MM.1S (cell line): Measurements from ENCODE around the gene JADE1.

ENCODE experiments used
- EZH2 ChIP-seq: fragments of 300-600 bp; sonication (generic); optimal IDR thresholded peaks from 2 replicates; pipeline ENCODE3; 2017; ENCODE audit warnings: low read depth, mild to moderate bottlenecking, antibody characterized with exemption, low read length, mixed read lengths
- EZH2phosphoT487 ChIP-seq: fragments of 300-600 bp; sonication (generic); IDR thresholded peaks from 2 replicates; pipeline ENCODE4 v1.6.1; 2018; ENCODE audit warnings: antibody characterized with exemption, low read length
- TF ChIP-seq, protein P1 (sequence below): fragments of 300-600 bp; sonication (generic); IDR thresholded peaks from 2 replicates; pipeline ENCODE4 v1.5.1; 2016; ENCODE audit warnings: antibody characterized with exemption, low read length, mixed read lengths

DNA sequence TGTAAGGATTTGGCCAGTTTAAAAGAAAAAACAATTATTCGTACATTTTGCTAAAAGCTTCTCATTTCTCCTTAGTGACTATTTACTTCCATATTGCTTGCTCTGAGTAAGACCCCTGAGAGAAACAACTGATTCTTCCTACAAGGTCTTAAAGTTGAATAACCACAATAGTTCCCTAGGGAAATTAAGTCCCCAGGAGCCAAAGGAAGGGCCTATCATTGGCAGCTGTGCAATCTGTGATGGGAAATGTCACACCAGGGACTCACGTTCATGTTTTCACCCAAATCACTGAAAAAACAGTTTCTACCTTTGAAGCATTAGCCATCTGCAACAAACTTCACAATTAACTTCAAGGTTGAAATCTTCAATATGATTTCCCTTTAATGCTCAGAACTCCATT is 66.7 kb downstream of the JADE1 start:
- TF ChIP-seq EZH2 (no peak), EZH2phosphoT487 (no peak)
- TF ChIP-seq, protein P1, sequence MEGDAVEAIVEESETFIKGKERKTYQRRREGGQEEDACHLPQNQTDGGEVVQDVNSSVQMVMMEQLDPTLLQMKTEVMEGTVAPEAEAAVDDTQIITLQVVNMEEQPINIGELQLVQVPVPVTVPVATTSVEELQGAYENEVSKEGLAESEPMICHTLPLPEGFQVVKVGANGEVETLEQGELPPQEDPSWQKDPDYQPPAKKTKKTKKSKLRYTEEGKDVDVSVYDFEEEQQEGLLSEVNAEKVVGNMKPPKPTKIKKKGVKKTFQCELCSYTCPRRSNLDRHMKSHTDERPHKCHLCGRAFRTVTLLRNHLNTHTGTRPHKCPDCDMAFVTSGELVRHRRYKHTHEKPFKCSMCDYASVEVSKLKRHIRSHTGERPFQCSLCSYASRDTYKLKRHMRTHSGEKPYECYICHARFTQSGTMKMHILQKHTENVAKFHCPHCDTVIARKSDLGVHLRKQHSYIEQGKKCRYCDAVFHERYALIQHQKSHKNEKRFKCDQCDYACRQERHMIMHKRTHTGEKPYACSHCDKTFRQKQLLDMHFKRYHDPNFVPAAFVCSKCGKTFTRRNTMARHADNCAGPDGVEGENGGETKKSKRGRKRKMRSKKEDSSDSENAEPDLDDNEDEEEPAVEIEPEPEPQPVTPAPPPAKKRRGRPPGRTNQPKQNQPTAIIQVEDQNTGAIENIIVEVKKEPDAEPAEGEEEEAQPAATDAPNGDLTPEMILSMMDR, result no peak
